Mucosa of descending colon (tissue), 3 donors: ENCODE data around the gene ZSWIM6. TPM values are rescaled to one million over a fixed set of nuclear protein-coding genes. Genes with fewer than 3 reads are reported as not detected.

Experiments
- ATAC-seq: fragments of 200-7000 bp; cut with Tn5 transposase; one replicate; pipeline ENCODE4 v1.9.1; 2020; ENCODE audit warnings: mild to moderate bottlenecking, moderate library complexity
- DNase-seq, 3 donors: peaks; one replicate each; pipeline ENCODE4 v3.0.0-alpha.2; 2020
- H3K36me3 ChIP-seq: fragments of 200-600 bp; one replicate; pipeline ENCODE4 v1.8.0; 2021; ENCODE audit warnings: low read depth, mild to moderate bottlenecking
- H3K4me1 ChIP-seq: fragments of 200-600 bp; one replicate; pipeline ENCODE4 v1.8.0; 2021; ENCODE audit warnings: low read depth, mild to moderate bottlenecking
- H3K4me3 ChIP-seq: fragments of 200-600 bp; one replicate; pipeline ENCODE4 v1.8.0; 2021; ENCODE audit warnings: mild to moderate bottlenecking
- H3K9me3 ChIP-seq: fragments of 200-600 bp; one replicate; pipeline ENCODE4 v1.8.0; 2021; ENCODE audit warnings: mild to moderate bottlenecking
- intact Hi-C, 2 donors: fragments of 100-400 bp; cut with DNase I in 1 of 2; cut with micrococcal nuclease in 1 of 2; formaldehyde crosslinking; loops; one replicate each; pipeline versions ENCODE4 v1.11.0 to v1.11.1; 2022; cut with DNase I, micrococcal nuclease
- total RNA-seq, 3 donors: library from RNA; stranded (reverse); fragmentation: NEBNext Ultra II Directional in 2 of 3; extraction: Animal tissue kit (Norgen Biotek cat#: 25700) in 2 of 3; gene quantifications; one replicate each; pipeline versions ENCODE4 v1.2.1 to v1.2.4, GENCODE V29; 2021 to 2023
- TF ChIP-seq, protein P1 (sequence below): fragments of 200-600 bp; IDR thresholded peaks from one replicate; pipeline ENCODE4 v1.8.0; 2022; ENCODE audit warnings: antibody characterized with exemption, mild to moderate bottlenecking
- donor health status: DM: no; HTN: no; CAD: no; lungs with moderate emphysema.
- donor health status: DM: no; HTN: no; CAD: no.
- donor health status: DM: no; HTN: yes; CAD: no.

The ZSWIM6 gene
- total RNA-seq, 3 donors from 2014 or later = 26.2 to 39.4 (median 27.8) TPM

DNA sequence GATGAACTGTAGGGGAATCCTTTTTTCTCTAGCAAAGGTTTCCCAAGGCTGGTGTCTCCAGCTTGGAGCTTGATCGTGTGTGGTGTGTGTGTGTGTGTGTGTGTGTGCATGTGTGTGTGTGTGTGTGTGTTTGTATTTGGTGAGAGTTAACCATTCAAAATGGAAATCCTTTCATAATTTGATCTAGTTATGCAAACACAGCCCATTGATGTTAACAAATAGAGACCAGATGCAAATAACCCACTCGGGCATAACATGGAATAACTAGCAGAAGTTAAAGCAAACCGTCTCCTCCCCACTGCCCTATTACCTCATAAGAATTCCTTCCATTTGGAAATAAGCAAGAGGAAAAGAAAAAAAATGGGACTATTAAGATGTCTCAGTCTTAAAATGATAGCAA is 24.9 kb upstream of the ZSWIM6 start:
- H3K4me3 ChIP-seq = no peak overlapping the region
- no peaks in the 10 kb centered on the region for H3K9me3 ChIP-seq
- ATAC-seq (no peak), DNase-seq (no peak)
- H3K4me1 ChIP-seq = peaks cover 18% of the 10 kb centered on the region
- H3K36me3 ChIP-seq = no peaks in the 10 kb centered on the region
- intact Hi-C loops = no loop called here
- TF ChIP-seq, protein P1, sequence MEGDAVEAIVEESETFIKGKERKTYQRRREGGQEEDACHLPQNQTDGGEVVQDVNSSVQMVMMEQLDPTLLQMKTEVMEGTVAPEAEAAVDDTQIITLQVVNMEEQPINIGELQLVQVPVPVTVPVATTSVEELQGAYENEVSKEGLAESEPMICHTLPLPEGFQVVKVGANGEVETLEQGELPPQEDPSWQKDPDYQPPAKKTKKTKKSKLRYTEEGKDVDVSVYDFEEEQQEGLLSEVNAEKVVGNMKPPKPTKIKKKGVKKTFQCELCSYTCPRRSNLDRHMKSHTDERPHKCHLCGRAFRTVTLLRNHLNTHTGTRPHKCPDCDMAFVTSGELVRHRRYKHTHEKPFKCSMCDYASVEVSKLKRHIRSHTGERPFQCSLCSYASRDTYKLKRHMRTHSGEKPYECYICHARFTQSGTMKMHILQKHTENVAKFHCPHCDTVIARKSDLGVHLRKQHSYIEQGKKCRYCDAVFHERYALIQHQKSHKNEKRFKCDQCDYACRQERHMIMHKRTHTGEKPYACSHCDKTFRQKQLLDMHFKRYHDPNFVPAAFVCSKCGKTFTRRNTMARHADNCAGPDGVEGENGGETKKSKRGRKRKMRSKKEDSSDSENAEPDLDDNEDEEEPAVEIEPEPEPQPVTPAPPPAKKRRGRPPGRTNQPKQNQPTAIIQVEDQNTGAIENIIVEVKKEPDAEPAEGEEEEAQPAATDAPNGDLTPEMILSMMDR = no peak

DNA sequence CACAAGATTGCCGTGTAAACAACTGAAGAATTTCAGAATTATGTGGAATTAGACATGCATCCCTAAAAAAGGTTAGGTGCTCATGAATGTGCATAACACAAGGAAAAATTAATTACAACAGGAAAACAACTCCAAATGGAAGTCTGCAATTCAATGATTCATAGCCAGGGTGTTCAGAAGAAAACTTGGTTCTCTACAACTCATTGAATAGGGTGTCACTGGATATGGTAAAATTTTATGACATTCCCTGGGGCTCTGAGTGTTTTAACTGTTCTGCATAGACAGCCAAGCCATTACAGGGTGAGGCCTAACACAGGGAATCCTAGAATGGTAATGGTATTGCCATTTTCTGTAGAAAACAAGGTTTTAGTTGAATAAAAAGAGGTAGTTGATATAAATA is 24.4 kb upstream of the ZSWIM6 start:
- Histone ChIP-seq H3K4me3 (no peak overlapping the region), H3K4me1 (peaks cover 14% of the 10 kb centered on the region), H3K36me3 (no peaks in the 10 kb centered on the region), H3K9me3 (no peaks in the 10 kb centered on the region)
- ATAC-seq = no peak
- intact Hi-C loops = no loop called here
- no peak for DNase-seq
- TF ChIP-seq, protein P1 = no peak

DNA sequence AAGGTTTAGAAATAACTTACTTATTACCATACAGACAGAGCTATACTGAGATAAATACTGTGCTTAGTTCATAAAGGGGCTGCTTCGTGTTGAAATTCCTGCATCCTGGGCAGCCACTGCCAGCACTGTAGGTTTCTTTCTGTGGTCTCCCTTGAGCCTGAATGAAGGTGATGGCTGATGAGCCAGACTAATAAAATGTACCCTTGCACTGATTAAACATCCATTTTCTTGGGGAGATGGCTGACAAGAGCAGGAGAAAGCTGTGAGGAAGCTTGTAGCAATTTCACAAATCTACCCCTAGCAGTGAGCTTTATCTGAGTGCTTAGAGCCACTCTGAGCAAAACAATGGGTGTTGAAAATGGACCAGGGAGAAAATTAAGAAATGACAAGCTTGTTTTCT is 23.3 kb upstream of the ZSWIM6 start:
- no peak for ATAC-seq
- Histone ChIP-seq H3K4me3 (no peak overlapping the region), H3K4me1 (peaks cover 6% of the 10 kb centered on the region), H3K36me3 (no peaks in the 10 kb centered on the region), H3K9me3 (no peaks in the 10 kb centered on the region)
- intact Hi-C loops = no loop called here
- DNase-seq = no peak
- TF ChIP-seq, protein P1 = no peak

DNA sequence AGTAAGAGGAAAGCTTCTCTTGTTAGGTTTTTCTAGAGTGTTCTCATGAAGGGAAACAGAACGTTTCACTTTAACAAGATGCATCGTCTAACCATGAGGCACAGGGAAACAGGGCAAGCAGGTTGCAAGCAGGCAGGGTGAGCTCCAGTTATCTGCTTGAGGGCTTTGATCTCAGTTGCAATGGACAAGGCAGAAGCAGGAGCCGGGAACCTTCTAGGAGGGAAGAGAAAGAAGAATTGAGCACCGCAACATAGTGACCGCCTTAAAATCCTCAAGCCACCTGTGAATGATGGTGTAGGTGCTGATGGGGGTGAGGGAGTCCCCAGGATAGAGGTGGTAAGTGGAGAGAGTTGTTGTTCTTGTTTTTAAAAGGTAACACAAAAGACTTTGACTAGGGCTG is 22.9 kb upstream of the ZSWIM6 start:
- intact Hi-C loops = no loop called here
- peaks cover 4% of the 10 kb centered on the region for H3K4me1 ChIP-seq

DNA sequence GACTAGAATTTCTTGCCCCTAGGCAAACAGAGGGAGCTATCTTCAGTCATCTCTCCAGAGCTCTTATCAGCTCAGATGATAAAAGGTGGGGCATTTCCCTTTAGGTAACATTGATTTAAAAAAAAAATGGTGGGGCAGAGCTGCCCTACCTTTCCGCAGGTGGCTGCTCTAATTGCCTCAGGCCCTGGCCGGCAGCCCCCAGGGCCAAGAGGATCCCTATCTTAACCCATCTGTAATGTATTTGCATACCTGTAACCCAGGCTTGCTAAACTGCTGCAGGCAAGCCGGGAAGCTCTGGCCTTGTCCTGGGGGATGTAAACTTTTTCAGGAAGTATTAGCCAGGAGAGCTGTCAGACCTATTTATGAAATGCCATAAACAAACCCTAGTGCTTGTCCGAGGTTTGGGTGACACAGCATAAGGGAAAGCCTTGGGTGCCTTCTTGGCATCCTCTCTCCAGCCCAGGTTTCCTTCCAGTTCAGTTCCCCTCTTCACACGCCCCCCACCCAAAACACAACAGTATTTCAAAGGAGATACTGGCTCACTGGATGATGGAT is 20.9 kb upstream of the ZSWIM6 start:
- Histone ChIP-seq H3K4me1 (no peaks in the 10 kb centered on the region), H3K9me3 (no peaks in the 10 kb centered on the region), H3K4me3 (no peak overlapping the region), H3K36me3 (no peaks in the 10 kb centered on the region)
- DNase-seq (no peak), ATAC-seq (no peak)
- intact Hi-C loops = no loop called here
- TF ChIP-seq, protein P1 = no peak

More for the DNA sequence above, 22.9 kb upstream of the ZSWIM6 start:
- H3K9me3 ChIP-seq = no peaks in the 10 kb centered on the region
- DNase-seq = no peak
- TF ChIP-seq, protein P1 = no peak
- ATAC-seq = no peak
- H3K36me3 ChIP-seq = no peaks in the 10 kb centered on the region
- no peak overlapping the region for H3K4me3 ChIP-seq
